Esophagus squamous epithelium (tissue), 4 donors: ENCODE data around the gene MAP4K4.

ENCODE experiments used
- POLR2A ChIP-seq, 4 donors: fragments of 450-650 bp; IDR thresholded peaks; one replicate each; pipeline ENCODE4 v1.6.1; 2017; ENCODE audit warnings: antibody characterized with exemption in 4 of 4, mild to moderate bottlenecking in 4 of 4, moderate library complexity in 3 of 4
- TF ChIP-seq, protein P1 (sequence below), 6 experiments: fragments of 450-650 bp in 4 of 6; fragments of 200-600 bp in 2 of 6; sonication (generic) in 2 of 6; IDR thresholded peaks; one replicate each; pipeline ENCODE4 v1.5.1; 2016 to 2019; ENCODE audit warnings: antibody characterized with exemption in 6 of 6, mild to moderate bottlenecking in 4 of 6, moderate library complexity in 4 of 6

DNA sequence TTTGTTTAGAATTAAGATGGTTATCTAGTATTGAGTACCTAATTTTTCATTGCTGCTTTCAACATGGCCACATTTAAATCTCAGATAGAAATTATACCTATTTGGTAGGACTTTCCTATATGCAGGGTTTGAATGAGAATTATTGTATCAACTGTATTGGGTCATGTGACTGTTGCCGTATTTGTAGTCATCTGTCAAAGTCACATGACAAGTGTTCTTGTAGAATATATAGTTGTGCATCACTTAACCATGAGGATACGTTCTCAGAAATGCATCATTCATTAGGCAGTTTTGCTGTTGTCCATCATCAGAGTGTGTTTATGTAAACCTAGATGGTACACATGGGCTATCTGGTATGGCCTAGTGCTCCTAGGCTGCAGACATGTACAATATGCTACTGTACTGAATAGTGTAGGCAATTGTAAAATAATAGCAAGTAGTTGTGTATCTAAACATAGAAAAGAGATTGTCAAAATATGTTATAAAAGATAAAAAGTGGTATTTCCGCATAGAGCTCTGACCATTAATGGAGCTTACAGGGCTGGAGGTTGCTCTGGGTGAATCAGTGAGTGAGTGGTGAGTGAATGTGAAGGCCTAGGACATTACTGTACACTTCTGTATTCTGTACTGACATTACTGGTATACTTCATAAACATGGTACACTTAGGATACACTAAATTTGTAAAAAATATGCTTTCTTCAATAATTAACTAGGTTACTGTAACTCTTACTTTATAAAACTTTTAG lies 123.7 kb downstream of the MAP4K4 start:
- TF ChIP-seq POLR2A (IDR thresholded peaks at IDR 0.05): no peak
- TF ChIP-seq, protein P1, sequence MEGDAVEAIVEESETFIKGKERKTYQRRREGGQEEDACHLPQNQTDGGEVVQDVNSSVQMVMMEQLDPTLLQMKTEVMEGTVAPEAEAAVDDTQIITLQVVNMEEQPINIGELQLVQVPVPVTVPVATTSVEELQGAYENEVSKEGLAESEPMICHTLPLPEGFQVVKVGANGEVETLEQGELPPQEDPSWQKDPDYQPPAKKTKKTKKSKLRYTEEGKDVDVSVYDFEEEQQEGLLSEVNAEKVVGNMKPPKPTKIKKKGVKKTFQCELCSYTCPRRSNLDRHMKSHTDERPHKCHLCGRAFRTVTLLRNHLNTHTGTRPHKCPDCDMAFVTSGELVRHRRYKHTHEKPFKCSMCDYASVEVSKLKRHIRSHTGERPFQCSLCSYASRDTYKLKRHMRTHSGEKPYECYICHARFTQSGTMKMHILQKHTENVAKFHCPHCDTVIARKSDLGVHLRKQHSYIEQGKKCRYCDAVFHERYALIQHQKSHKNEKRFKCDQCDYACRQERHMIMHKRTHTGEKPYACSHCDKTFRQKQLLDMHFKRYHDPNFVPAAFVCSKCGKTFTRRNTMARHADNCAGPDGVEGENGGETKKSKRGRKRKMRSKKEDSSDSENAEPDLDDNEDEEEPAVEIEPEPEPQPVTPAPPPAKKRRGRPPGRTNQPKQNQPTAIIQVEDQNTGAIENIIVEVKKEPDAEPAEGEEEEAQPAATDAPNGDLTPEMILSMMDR (IDR thresholded peaks at IDR 0.05): no peak
